CD4-positive, alpha-beta T cell (primary cell): ENCODE measurements around the gene RPL36. TPM values are rescaled to one million over a fixed set of nuclear protein-coding genes. Genes with fewer than 3 reads are reported as not detected.
A peak's percentile ranks its signal among the peaks of the same experiment; 100 is the strongest.

Experiments
- ATAC-seq: fragments of 200-7000 bp; cut with Tn5 transposase; one replicate; pipeline ENCODE4 v1.10.0; 2022; ENCODE audit warnings: mild to moderate bottlenecking; ENCODE audit not compliant: poor library complexity
- CTCF ChIA-PET: fragments of 350-600 bp; sonication (Branson Sonifier 250); formaldehyde crosslinking; loops from one replicate; lab custom pipeline; 2021; ENCODE audit warnings: antibody characterized with exemption, inconsistent platforms; lab: Charles Lee
- POLR2A ChIA-PET: fragments of 350-600 bp; sonication (Branson Sonifier 250); formaldehyde crosslinking; loops from one replicate; lab custom pipeline; 2021; ENCODE audit warnings: antibody characterized with exemption, inconsistent platforms; lab: Charles Lee
- DNase-seq, 14 experiments: peaks; one replicate each; pipeline ENCODE4 v3.0.0-alpha.2; 2013 to 2020; ENCODE audit warnings: mixed read lengths in 2 of 14
- H3K27ac ChIP-seq, 2 donors: one replicate each; pipeline versions ENCODE4 v1.5.1 to v1.7.0; 2013; ENCODE audit warnings: low read length in 2 of 2, low read depth in 1 of 2, mild to moderate bottlenecking in 1 of 2
- H3K27me3 ChIP-seq, 2 experiments: 1 replicate in 1 of 2; 2 replicates in 1 of 2; pipeline versions ENCODE4 v1.6.1 to v1.7.0; 2013; ENCODE audit warnings: low read length in 2 of 2, control low read depth in 1 of 2, mild to moderate bottlenecking in 1 of 2, moderate library complexity in 1 of 2; ENCODE audit not compliant: insufficient read depth in 2 of 2, control insufficient read depth in 1 of 2
- H3K36me3 ChIP-seq: one replicate; pipeline ENCODE4 v1.6.1; 2013; ENCODE audit warnings: low read length, control low read depth; ENCODE audit not compliant: insufficient read depth
- H3K4me1 ChIP-seq: one replicate; pipeline ENCODE4 v1.6.1; 2013; ENCODE audit warnings: low read length, control low read depth; ENCODE audit not compliant: insufficient read depth
- H3K4me3 ChIP-seq: one replicate; pipeline ENCODE4 v1.5.1; 2013; ENCODE audit warnings: mild to moderate bottlenecking, low read length, moderate library complexity
- H3K9me3 ChIP-seq, 2 experiments: 1 replicate in 1 of 2; 2 replicates in 1 of 2; pipeline versions ENCODE4 v1.6.1 to v1.7.0; 2013; ENCODE audit warnings: low read length in 2 of 2, mild to moderate bottlenecking in 2 of 2, control low read depth in 1 of 2, moderate library complexity in 1 of 2; ENCODE audit not compliant: control insufficient read depth in 1 of 2, insufficient read depth in 1 of 2
- H3K27ac Mint-ChIP-seq: one replicate; pipeline ENCODE4 v1.8.0; 2020; ENCODE audit warnings: mixed read lengths
- H3K27me3 Mint-ChIP-seq: one replicate; pipeline ENCODE4 v1.8.0; 2021; ENCODE audit warnings: mixed read lengths
- H3K36me3 Mint-ChIP-seq: one replicate; pipeline ENCODE4 v1.8.0; 2021; ENCODE audit warnings: low read depth, mixed read lengths
- H3K4me1 Mint-ChIP-seq: one replicate; pipeline ENCODE4 v1.8.0; 2021; ENCODE audit warnings: low read depth, mixed read lengths
- H3K4me3 Mint-ChIP-seq: one replicate; pipeline ENCODE4 v1.8.0; 2020; ENCODE audit warnings: mild to moderate bottlenecking, mixed read lengths
- H3K9me3 Mint-ChIP-seq: one replicate; pipeline ENCODE4 v1.8.0; 2020; ENCODE audit warnings: mixed read lengths
- intact Hi-C, 2 experiments: fragments of 100-400 bp; cut with DNase I in 1 of 2; cut with micrococcal nuclease in 1 of 2; formaldehyde crosslinking; loops; one replicate each; pipeline versions ENCODE4 v1.15.1 to v1.9.0; 2023 to 2025; cut with DNase I, micrococcal nuclease
- polyA plus RNA-seq, 2 donors: library from polyadenylated mRNA; unstranded; fragments of 120-200 nt; gene quantifications; one replicate each; pipeline ENCODE4 v1.2.1, GENCODE V29; 2013
- total RNA-seq, 174 experiments: library from RNA in 2 of 174; stranded (reverse) in 2 of 174; gene quantifications; one replicate each; pipeline ENCODE4 v1.2.3 and lab custom pipeline; 2021 to 2026
- TF ChIP-seq, protein P1 (sequence below): fragments of 200-600 bp; IDR thresholded peaks from one replicate; pipeline ENCODE4 v1.8.0; 2022; ENCODE audit warnings: antibody characterized with exemption, mild to moderate bottlenecking

RPL36 gene
- total RNA-seq (1,000 to 10,000 TPM; 1,509 to 1,565 TPM), total RNA-seq (lab: John Stamatoyannopoulos, UW) (317 to 1,070 (median 548) reads per million in 172 experiments)
- polyA plus RNA-seq (2013, experiment 1 of 2), result 2,846 TPM
- polyA plus RNA-seq (2013, experiment 2 of 2), result 2,241 TPM

DNA sequence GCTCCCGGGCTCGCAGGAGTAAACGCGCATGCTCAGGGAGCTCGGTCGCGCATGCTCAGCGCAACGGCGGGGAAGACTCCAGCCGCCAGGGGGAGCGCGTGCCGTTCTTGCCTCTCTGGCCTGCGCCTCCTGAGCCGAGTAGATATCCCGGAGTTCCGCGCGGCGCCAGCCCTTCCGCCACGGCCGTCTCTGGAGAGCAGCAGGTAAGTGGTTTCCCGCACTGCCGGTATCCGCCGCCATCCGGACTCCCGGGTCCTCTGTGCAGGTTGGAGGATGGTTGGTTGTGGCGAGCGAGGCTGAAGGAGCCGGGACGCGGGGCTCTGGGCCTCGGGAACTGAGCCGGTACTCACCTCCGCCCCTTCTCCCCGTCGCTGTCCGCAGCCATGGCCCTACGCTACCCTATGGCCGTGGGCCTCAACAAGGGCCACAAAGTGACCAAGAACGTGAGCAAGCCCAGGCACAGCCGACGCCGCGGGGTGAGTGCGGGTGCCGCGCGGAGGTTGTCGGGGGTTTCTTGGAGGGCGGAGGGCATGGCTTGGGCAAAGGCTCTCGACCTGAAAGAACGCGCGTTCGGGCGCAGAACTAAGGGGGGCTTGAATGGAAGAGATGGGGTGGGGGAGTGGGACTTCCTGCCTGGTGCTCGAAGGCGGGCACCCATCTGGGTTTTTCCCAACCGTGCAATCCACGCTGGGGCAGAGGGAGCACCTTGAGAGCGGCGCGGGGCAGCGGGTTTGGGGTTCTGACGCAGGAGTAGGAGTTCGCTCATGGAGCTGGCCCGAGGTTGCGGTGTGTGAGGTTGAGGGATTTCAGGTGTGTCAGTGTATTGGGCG lies at the start of gene RPL36:
TSS of gene RPL36 (plus strand) at position 171 of the 830 bp plus-strand sequence. CDS start at position 384, 213 bp downstream.
- peak within 1 kb of the TSS; percentile 96 for H3K4me3 Mint-ChIP-seq
- H3K27ac Mint-ChIP-seq, result peak within 1 kb of the TSS; percentile 96
- peaks cover 43% of the 10 kb centered on the region for H3K4me1 Mint-ChIP-seq
- ATAC-seq (peak; percentile 65), DNase-seq (peak; percentile 95 to 100 (median 99))
- no peaks in the 10 kb centered on the region for H3K9me3 Mint-ChIP-seq
- ChIA-PET CTCF (interaction anchor here (0.7 to 2.6 kb wide), 7 partner anchors 24 to 114 kb away, joined by 3 to 20 read pairs (median 6); partner anchors contain the start of genes CATSPERD, LONP1, SAFB and SAFB2), POLR2A (interaction anchor here (0.7 to 3.1 kb wide), 18 partner anchors 8 to 332 kb away, joined by 3 to 51 read pairs (median 5); partner anchors contain the start of genes CATSPERD, DUS3L, LONP1 and NDUFA11)
- TF ChIP-seq, protein P1, sequence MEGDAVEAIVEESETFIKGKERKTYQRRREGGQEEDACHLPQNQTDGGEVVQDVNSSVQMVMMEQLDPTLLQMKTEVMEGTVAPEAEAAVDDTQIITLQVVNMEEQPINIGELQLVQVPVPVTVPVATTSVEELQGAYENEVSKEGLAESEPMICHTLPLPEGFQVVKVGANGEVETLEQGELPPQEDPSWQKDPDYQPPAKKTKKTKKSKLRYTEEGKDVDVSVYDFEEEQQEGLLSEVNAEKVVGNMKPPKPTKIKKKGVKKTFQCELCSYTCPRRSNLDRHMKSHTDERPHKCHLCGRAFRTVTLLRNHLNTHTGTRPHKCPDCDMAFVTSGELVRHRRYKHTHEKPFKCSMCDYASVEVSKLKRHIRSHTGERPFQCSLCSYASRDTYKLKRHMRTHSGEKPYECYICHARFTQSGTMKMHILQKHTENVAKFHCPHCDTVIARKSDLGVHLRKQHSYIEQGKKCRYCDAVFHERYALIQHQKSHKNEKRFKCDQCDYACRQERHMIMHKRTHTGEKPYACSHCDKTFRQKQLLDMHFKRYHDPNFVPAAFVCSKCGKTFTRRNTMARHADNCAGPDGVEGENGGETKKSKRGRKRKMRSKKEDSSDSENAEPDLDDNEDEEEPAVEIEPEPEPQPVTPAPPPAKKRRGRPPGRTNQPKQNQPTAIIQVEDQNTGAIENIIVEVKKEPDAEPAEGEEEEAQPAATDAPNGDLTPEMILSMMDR, result peak; percentile 98
- peaks cover 49% of the 10 kb centered on the region for H3K36me3 Mint-ChIP-seq
- H3K36me3 ChIP-seq, result peaks cover 39% of the 10 kb centered on the region
- no peaks in the 10 kb centered on the region for H3K27me3 Mint-ChIP-seq
- H3K4me1 ChIP-seq, result peaks cover 54% of the 10 kb centered on the region
- H3K27me3 ChIP-seq, result no peaks in the 10 kb centered on the region
- H3K9me3 ChIP-seq, result peaks cover 0 to 6% of the 10 kb centered on the region in 2 experiments
- H3K4me3 ChIP-seq, result peak within 1 kb of the TSS; percentile 100
- intact Hi-C loops, result loop anchor here (1.0 to 2.0 kb wide), 2 partner anchors 30 to 102 kb away; partner anchors contain the start of genes CATSPERD (in 2 of the 2) and LONP1 (in 2 of the 2)
- H3K27ac ChIP-seq, result peak within 1 kb of the TSS; percentile 91 to 95

DNA sequence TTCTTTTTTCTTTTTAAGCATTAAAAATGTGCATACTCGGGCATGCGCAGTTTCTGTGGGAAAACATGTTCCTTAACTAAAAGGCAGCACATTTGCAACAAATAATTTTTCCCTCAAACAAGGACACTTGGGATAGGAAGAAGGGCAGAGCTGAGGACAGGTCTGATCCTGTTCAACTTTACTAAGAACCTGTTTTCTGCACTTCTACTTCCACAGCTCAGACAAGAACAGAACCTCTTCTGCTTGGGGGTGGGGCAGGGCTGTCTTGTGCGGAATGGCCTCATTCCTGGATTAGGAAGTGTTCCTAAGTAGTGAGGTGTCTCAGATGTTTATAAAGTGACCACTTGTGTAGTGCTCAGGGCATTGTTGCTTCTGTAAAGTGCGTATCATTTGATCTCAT lies 48.9 kb upstream of the RPL36 start:
- TF ChIP-seq, protein P1, result no peak
- ATAC-seq (no peak), DNase-seq (no peak)
- Histone ChIP-seq H3K4me1 (peaks cover 6% of the 10 kb centered on the region), H3K4me3 (no peak overlapping the region), H3K9me3 (no peaks in the 10 kb centered on the region), H3K27me3 (no peaks in the 10 kb centered on the region), H3K36me3 (peaks cover 56% of the 10 kb centered on the region), H3K27ac (no peak overlapping the region)
- POLR2A ChIA-PET, result interaction anchor here (1.1 kb wide), 1 partner anchor 19 kb away, joined by 4 read pairs; the partner anchor contains the start of genes SAFB and SAFB2
- no peaks in the 10 kb centered on the region for H3K27me3 Mint-ChIP-seq
- CTCF ChIA-PET, result no interaction called here
- no peaks in the 10 kb centered on the region for H3K9me3 Mint-ChIP-seq
- peak overlapping the region; percentile 13 for H3K27ac Mint-ChIP-seq
- peaks cover 44% of the 10 kb centered on the region for H3K4me1 Mint-ChIP-seq
- no peak overlapping the region for H3K4me3 Mint-ChIP-seq
- peaks cover 68% of the 10 kb centered on the region for H3K36me3 Mint-ChIP-seq
- intact Hi-C loops, result no loop called here

- POLR2A ChIA-PET, result interaction anchor here (1.3 kb wide), 1 partner anchor 19 kb away, joined by 6 read pairs; the partner anchor contains the start of genes SAFB and SAFB2
- Mint-ChIP-seq H3K4me1 (peaks cover 44% of the 10 kb centered on the region), H3K27me3 (no peaks in the 10 kb centered on the region), H3K9me3 (no peaks in the 10 kb centered on the region), H3K4me3 (no peak overlapping the region), H3K36me3 (peaks cover 79% of the 10 kb centered on the region), H3K27ac (no peak overlapping the region)
- ATAC-seq (no peak), DNase-seq (no peak)
- TF ChIP-seq, protein P1, result no peak
- H3K27me3 ChIP-seq, result no peaks in the 10 kb centered on the region
- no peak overlapping the region for H3K4me3 ChIP-seq
- intact Hi-C loops, result no loop called here
- CTCF ChIA-PET, result no interaction called here
- no peaks in the 10 kb centered on the region for H3K9me3 ChIP-seq
- peaks cover 5% of the 10 kb centered on the region for H3K4me1 ChIP-seq
- peaks cover 66% of the 10 kb centered on the region for H3K36me3 ChIP-seq
- no peak overlapping the region for H3K27ac ChIP-seq
Observed at GRCh38 chr19:5642204-5642603, 47.9 kb upstream of the RPL36 start.
